ENCODE measurements around the gene CLBA1. TPM values are rescaled to one million over a fixed set of nuclear protein-coding genes. Genes with fewer than 3 reads are reported as not detected.

Gene CLBA1
- total and polyA plus RNA-seq, 9 of the 15 experiments (the other 6 are each of a cell fraction or from before 2014, with no cell fraction given), result 0.04 to 3.9 (median 2.6) TPM

GRCh38 chr14:105020815-105021655 is 35.4 kb downstream of the CLBA1 start, which contains the start of gene CDCA4 (continued):
- peak; percentile 88 for TF ChIP-seq THAP12 (CRISPR knock-in tag; IDR thresholded peaks at IDR 0.05)
- TF ChIP-seq HDAC6 (IDR thresholded peaks at IDR 0.05; ENCODE audit: low read depth, low read length), result no peak
- TF ChIP-seq CREBBP (IDR thresholded peaks at IDR 0.05; ENCODE audit: low read depth, low read length), result no peak
- TF ChIP-seq THRA (IDR thresholded peaks at IDR 0.05), result no peak
- TF ChIP-seq NCOA6 (IDR thresholded peaks at IDR 0.05), result no peak
- TF ChIP-seq RFX7 (CRISPR knock-in tag; IDR thresholded peaks at IDR 0.05), result no peak
- TF ChIP-seq NFXL1 (CRISPR knock-in tag; IDR thresholded peaks at IDR 0.05), result no peak
- no peak for TF ChIP-seq MCM7 (IDR thresholded peaks at IDR 0.05)
- peak; percentile 24; the same call in 1 of the 2 replicates for TF ChIP-seq HCFC1 (IDR thresholded peaks at IDR 0.05; ENCODE audit: low read depth, low read length)
- no peak for TF ChIP-seq TARDBP (IDR thresholded peaks at IDR 0.05)
- TF ChIP-seq ZNF780A (CRISPR knock-in tag; IDR thresholded peaks at IDR 0.05), result no peak
- no peak for TF ChIP-seq FIP1L1 (IDR thresholded peaks at IDR 0.05; ENCODE audit: low read depth, low read length, poor library complexity, severe bottlenecking)
- no peak for TF ChIP-seq ETV6 (IDR thresholded peaks at IDR 0.05; ENCODE audit: borderline replicate concordance in 1 of 2, low read depth in 2 of 2, low read length in 1 of 2)
- TF ChIP-seq ETV6 (CRISPR knock-in tag; IDR thresholded peaks at IDR 0.05; ENCODE audit: borderline replicate concordance), result no peak
- TF ChIP-seq SMAD4 (CRISPR knock-in tag; conservative IDR thresholded peaks at IDR 0.05), result peak; percentile 55; the same call in 1 of the 2 replicates
- TF ChIP-seq ZNF224 (CRISPR knock-in tag; IDR thresholded peaks at IDR 0.05), result no peak
- TF ChIP-seq ZNF589 (CRISPR knock-in tag; IDR thresholded peaks at IDR 0.05; ENCODE audit: low read depth), result no peak
- TF ChIP-seq CBFA2T2 (conservative IDR thresholded peaks at IDR 0.05), result no peak
- no peak for TF ChIP-seq POLR3G (IDR thresholded peaks at IDR 0.05; ENCODE audit: extremely low read depth, insufficient read length, insufficient replicate concordance)
- TF ChIP-seq MED1 (CRISPR knock-in tag; IDR thresholded peaks at IDR 0.05; ENCODE audit: borderline replicate concordance), result no peak
- TF ChIP-seq SMARCC2 (IDR thresholded peaks at IDR 0.05; ENCODE audit: low read depth), result no peak
- no peak for TF ChIP-seq ZNF668 (CRISPR knock-in tag; IDR thresholded peaks at IDR 0.05)
- TF ChIP-seq ZFPM2 (CRISPR knock-in tag; IDR thresholded peaks at IDR 0.05), result no peak
- peak; percentile 86 to 88 for TF ChIP-seq NRF1 (conservative IDR thresholded peaks at IDR 0.05 in 1 of 2, IDR thresholded peaks at IDR 0.05 in 1 of 2)
- no peak for TF ChIP-seq HOMEZ (CRISPR knock-in tag; IDR thresholded peaks at IDR 0.05)
- TF ChIP-seq TEAD2 (tag; IDR thresholded peaks at IDR 0.05), result no peak

Measured in K562 (cell line).